Left lobe of liver (tissue), 2 donors: ENCODE results near the gene KIF26B. TPM values are rescaled to one million over a fixed set of nuclear protein-coding genes. Genes with fewer than 3 reads are reported as not detected.
"Not testable (repeated sequence)": the region's sequence is repeated elsewhere in the genome, so short reads cannot be mapped to it uniquely, and the experiment has no call there.

Experiments used
- ATAC-seq: fragments of 200-7000 bp; cut with Tn5 transposase; one replicate; pipeline ENCODE4 v1.9.1; 2020; ENCODE audit warnings: mild to moderate bottlenecking, moderate library complexity
- DNase-seq: peaks from one replicate; pipeline ENCODE4 v3.0.0-alpha.2; 2020; ENCODE audit warnings: low spot score
- total RNA-seq: library from RNA; stranded (reverse); gene quantifications from one replicate; pipeline ENCODE4 v1.2.1, GENCODE V29; 2021
- donor health status: DM: no; HTN: no; CAD: no; lungs with moderate emphysema.
- donor health status: DM: no; HTN: yes; CAD: no.

The KIF26B gene
- total RNA-seq, 1 donor from 2014 or later, result 0.35 TPM

GRCh38 chr1:245341743-245342142, 187.0 kb downstream of the KIF26B start:
- DNase-seq (no peak), ATAC-seq (no peak)

GRCh38 chr1:245345191-245345884, 190.6 kb downstream of the KIF26B start:
- DNase-seq, result no peak
- no peak for ATAC-seq

- ATAC-seq (no peak), DNase-seq (no peak)
Measured at GRCh38 chr1:245348626-245349025, 193.8 kb downstream of the KIF26B start.

GRCh38 chr1:245353411-245353810, 198.6 kb downstream of the KIF26B start:
- no peak for DNase-seq
- no peak for ATAC-seq

- DNase-seq, result no peak
Measured at GRCh38 chr1:245353915-245354775, 199.4 kb downstream of the KIF26B start.

GRCh38 chr1:245355851-245356630, 201.3 kb downstream of the KIF26B start:
- not testable (repeated sequence) for DNase-seq, ATAC-seq

More at GRCh38 chr1:245353915-245354775, 199.4 kb downstream of the KIF26B start:
- no peak for ATAC-seq

GRCh38 chr1:245356891-245357585, 202.3 kb downstream of the KIF26B start:
- no peak for ATAC-seq
- no peak for DNase-seq

- not testable (repeated sequence) for ATAC-seq, DNase-seq
Measured at GRCh38 chr1:245359101-245359680, 204.4 kb downstream of the KIF26B start.

- no peak for DNase-seq
Measured at GRCh38 chr1:245361065-245361464, 206.3 kb downstream of the KIF26B start.

GRCh38 chr1:245361951-245362350, 207.2 kb downstream of the KIF26B start:
- DNase-seq (no peak), ATAC-seq (no peak)

More at GRCh38 chr1:245361065-245361464, 206.3 kb downstream of the KIF26B start:
- ATAC-seq, result no peak

- DNase-seq (no peak), ATAC-seq (no peak)
Measured at GRCh38 chr1:245363461-245364200, 208.8 kb downstream of the KIF26B start.

GRCh38 chr1:245365095-245366020, 210.6 kb downstream of the KIF26B start:
- DNase-seq (no peak), ATAC-seq (no peak)

- DNase-seq, result no peak
- ATAC-seq, result no peak
Measured at GRCh38 chr1:245366886-245367285, 212.1 kb downstream of the KIF26B start.

- ATAC-seq (no peak), DNase-seq (no peak)
Measured at GRCh38 chr1:245370175-245370825, 215.5 kb downstream of the KIF26B start.

- no peak for DNase-seq
- no peak for ATAC-seq
Measured at GRCh38 chr1:245370905-245371581, 216.3 kb downstream of the KIF26B start.

GRCh38 chr1:245373131-245373530, 218.3 kb downstream of the KIF26B start:
- DNase-seq (no peak), ATAC-seq (no peak)

GRCh38 chr1:245375789-245376460, 221.1 kb downstream of the KIF26B start:
- DNase-seq (no peak), ATAC-seq (no peak)
